ENCODE data around the gene MEIS1. TPM values are rescaled to one million over a fixed set of nuclear protein-coding genes. Genes with fewer than 3 reads are reported as not detected.

MEIS1 gene
- total and polyA plus RNA-seq, 2 experiments from 2014 or later: 19.1 to 44.4 TPM

- Histone ChIP-seq H3K4me3 (peak overlapping the region; percentile 21), H3K27me3 (replicated peaks; ENCODE audit: insufficient read depth) (no peaks in the 10 kb centered on the region), H4K20me1 (ENCODE audit: insufficient read depth) (no peaks in the 10 kb centered on the region; the same call in 1 of the 2 replicates), H3K79me2 (ENCODE audit: insufficient read depth) (peaks cover 78% of the 10 kb centered on the region), H3K27ac (peak overlapping the region; percentile 80), H3K9me2 (ENCODE audit: insufficient read depth) (no peaks in the 10 kb centered on the region), H3K4me1 (ENCODE audit: insufficient read depth) (peaks cover 34% of the 10 kb centered on the region), H3K9me3 (ENCODE audit: low read depth) (no peaks in the 10 kb centered on the region), H3K9ac (peak overlapping the region; percentile 47), H2AFZ (0 out of 2 replicates have a peak overlapping the region, but pooled peaks have one; percentile 13), H3F3A (ENCODE audit: insufficient read depth) (peaks cover 55% of the 10 kb centered on the region), H3K4me2 (ENCODE audit: unreplicated experiment) (peak overlapping the region; percentile 73), H3K36me3 (ENCODE audit: low read depth) (no peaks in the 10 kb centered on the region; the same call in 1 of the 2 replicates)
- peak; percentile 96 for DNase-seq
- TF ChIP-seq EZH2phosphoT487 (IDR thresholded peaks at IDR 0.05; ENCODE audit: insufficient read depth, low read depth) (no peak), EZH2 (IDR thresholded peaks at IDR 0.05; ENCODE audit: insufficient read depth, poor library complexity, severe bottlenecking) (no peak)
- 27 to 30% methylated on average over 13 of the region's 13 CpGs for WGBS, 2 experiments (ENCODE audit: low coverage in 1 of 2, low lambda C conversion rate in 2 of 2, missing lambda C conversion rate in 2 of 2)
- in situ Hi-C loops (cut with MboI): no loop called here
Measured at GRCh38 chr2:66495788-66496640, 61.1 kb downstream of the MEIS1 start.

GRCh38 chr2:66496670-66497420, 61.9 kb downstream of the MEIS1 start:
- no peak overlapping the region for H2AFZ ChIP-seq
- no peaks in the 10 kb centered on the region; the same call in 1 of the 2 replicates for H3K36me3 ChIP-seq (ENCODE audit: low read depth)
- peaks cover 34% of the 10 kb centered on the region for H3K4me1 ChIP-seq (ENCODE audit: insufficient read depth)
- peak overlapping the region; percentile 80 for H3K27ac ChIP-seq
- no peaks in the 10 kb centered on the region; the same call in 1 of the 2 replicates for H4K20me1 ChIP-seq (ENCODE audit: insufficient read depth)
- DNase-seq: peak; percentile 27
- no peaks in the 10 kb centered on the region for H3K9me3 ChIP-seq (ENCODE audit: low read depth)
- no peaks in the 10 kb centered on the region for H3K9me2 ChIP-seq (ENCODE audit: insufficient read depth)
- H3K79me2 ChIP-seq (ENCODE audit: insufficient read depth): peaks cover 78% of the 10 kb centered on the region
- no peak for TF ChIP-seq EZH2phosphoT487 (IDR thresholded peaks at IDR 0.05; ENCODE audit: insufficient read depth, low read depth)
- TF ChIP-seq EZH2 (IDR thresholded peaks at IDR 0.05; ENCODE audit: insufficient read depth, poor library complexity, severe bottlenecking): no peak
- no peaks in the 10 kb centered on the region for H3K27me3 ChIP-seq (replicated peaks; ENCODE audit: insufficient read depth)
- peaks cover 49% of the 10 kb centered on the region for H3F3A ChIP-seq (ENCODE audit: insufficient read depth)
- H3K9ac ChIP-seq: peak overlapping the region; percentile 47; the same call in 1 of the 2 replicates
- H3K4me3 ChIP-seq: peak overlapping the region; percentile 21; the same call in 1 of the 2 replicates
- 28 to 33% methylated on average over 5 of the region's 5 CpGs for WGBS, 2 experiments (ENCODE audit: low coverage in 1 of 2, low lambda C conversion rate in 2 of 2, missing lambda C conversion rate in 2 of 2)
- H3K4me2 ChIP-seq (ENCODE audit: unreplicated experiment): peak overlapping the region; percentile 73
- in situ Hi-C loops (cut with MboI): no loop called here

- no peak overlapping the region for H3K9ac ChIP-seq
- DNase-seq: no peak
- no peak overlapping the region for H2AFZ ChIP-seq
- H3K4me1 ChIP-seq (ENCODE audit: insufficient read depth): peaks cover 34% of the 10 kb centered on the region
- 98% methylated on average over 6 of the region's 6 CpGs for WGBS, 2 experiments (ENCODE audit: low coverage in 1 of 2, low lambda C conversion rate in 2 of 2, missing lambda C conversion rate in 2 of 2)
- peaks cover 8% of the 10 kb centered on the region; the same call in 1 of the 2 replicates for H3K36me3 ChIP-seq (ENCODE audit: low read depth)
- H3K9me2 ChIP-seq (ENCODE audit: insufficient read depth): no peaks in the 10 kb centered on the region
- H3F3A ChIP-seq (ENCODE audit: insufficient read depth): peaks cover 48% of the 10 kb centered on the region
- no peaks in the 10 kb centered on the region for H3K9me3 ChIP-seq (ENCODE audit: low read depth)
- H3K79me2 ChIP-seq (ENCODE audit: insufficient read depth): peaks cover 78% of the 10 kb centered on the region
- TF ChIP-seq EZH2 (IDR thresholded peaks at IDR 0.05; ENCODE audit: insufficient read depth, poor library complexity, severe bottlenecking): no peak
- no peak for TF ChIP-seq EZH2phosphoT487 (IDR thresholded peaks at IDR 0.05; ENCODE audit: insufficient read depth, low read depth)
- H3K4me3 ChIP-seq: no peak overlapping the region
- H4K20me1 ChIP-seq (ENCODE audit: insufficient read depth): no peaks in the 10 kb centered on the region; the same call in 1 of the 2 replicates
- H3K4me2 ChIP-seq (ENCODE audit: unreplicated experiment): no peak overlapping the region
- in situ Hi-C loops (cut with MboI): no loop called here
- H3K27ac ChIP-seq: no peak overlapping the region
- H3K27me3 ChIP-seq (replicated peaks; ENCODE audit: insufficient read depth): no peaks in the 10 kb centered on the region
Measured at GRCh38 chr2:66497431-66498288, 62.7 kb downstream of the MEIS1 start.

Data from GM23248 (cell line).